Measurements from ENCODE around the gene CHRNA5.

DNA sequence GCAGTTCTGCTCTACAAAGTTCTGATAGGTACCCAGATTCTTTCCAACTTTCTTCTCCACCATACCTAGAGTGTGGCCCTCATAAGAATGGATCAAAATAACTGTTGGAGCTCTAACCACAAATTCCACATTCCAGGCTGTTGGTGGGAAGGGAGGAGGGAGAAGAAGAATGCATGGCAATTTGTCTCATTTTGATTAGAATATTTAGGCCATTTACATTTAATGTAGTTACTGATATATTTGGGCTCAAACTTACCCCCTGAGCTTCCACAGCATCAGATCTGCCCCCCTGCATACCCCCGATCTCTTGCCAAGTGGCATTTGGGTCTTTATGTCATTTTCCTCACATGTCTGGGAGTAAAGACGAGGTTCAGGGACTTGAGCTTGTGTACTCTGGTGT lies 68.0 kb downstream of the CHRNA5 start:
- TF ChIP-seq, protein P1, sequence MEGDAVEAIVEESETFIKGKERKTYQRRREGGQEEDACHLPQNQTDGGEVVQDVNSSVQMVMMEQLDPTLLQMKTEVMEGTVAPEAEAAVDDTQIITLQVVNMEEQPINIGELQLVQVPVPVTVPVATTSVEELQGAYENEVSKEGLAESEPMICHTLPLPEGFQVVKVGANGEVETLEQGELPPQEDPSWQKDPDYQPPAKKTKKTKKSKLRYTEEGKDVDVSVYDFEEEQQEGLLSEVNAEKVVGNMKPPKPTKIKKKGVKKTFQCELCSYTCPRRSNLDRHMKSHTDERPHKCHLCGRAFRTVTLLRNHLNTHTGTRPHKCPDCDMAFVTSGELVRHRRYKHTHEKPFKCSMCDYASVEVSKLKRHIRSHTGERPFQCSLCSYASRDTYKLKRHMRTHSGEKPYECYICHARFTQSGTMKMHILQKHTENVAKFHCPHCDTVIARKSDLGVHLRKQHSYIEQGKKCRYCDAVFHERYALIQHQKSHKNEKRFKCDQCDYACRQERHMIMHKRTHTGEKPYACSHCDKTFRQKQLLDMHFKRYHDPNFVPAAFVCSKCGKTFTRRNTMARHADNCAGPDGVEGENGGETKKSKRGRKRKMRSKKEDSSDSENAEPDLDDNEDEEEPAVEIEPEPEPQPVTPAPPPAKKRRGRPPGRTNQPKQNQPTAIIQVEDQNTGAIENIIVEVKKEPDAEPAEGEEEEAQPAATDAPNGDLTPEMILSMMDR (IDR thresholded peaks at IDR 0.05; ENCODE audit: insufficient read depth, low read length, poor library complexity, severe bottlenecking): no peak
- no peak for TF ChIP-seq EZH2phosphoT487 (conservative IDR thresholded peaks at IDR 0.05; ENCODE audit: low read length)
